Smooth muscle cell (in vitro differentiated cells): ENCODE measurements around the gene CCDC182. TPM values are rescaled to one million over a fixed set of nuclear protein-coding genes. Genes with fewer than 3 reads are reported as not detected.

Source experiments
- DNase-seq: peaks from one replicate; lab custom pipeline; 2025; ENCODE audit not compliant: unreplicated experiment; lab: John Stamatoyannopoulos, UW
- H2AFZ ChIP-seq: fragments of 200-600 bp; sonication (generic); 2 replicates; pipeline ENCODE4 v1.6.0; 2016; ENCODE audit warnings: antibody characterized with exemption, low read depth, mild to moderate bottlenecking
- H3F3A ChIP-seq: fragments of 200-600 bp; sonication (generic); 2 replicates; pipeline ENCODE4 v1.6.0; 2017; ENCODE audit warnings: antibody characterized with exemption, low read depth
- H3K27ac ChIP-seq: fragments of 200-600 bp; sonication (generic); 2 replicates; pipeline ENCODE4 v1.5.1; 2016; ENCODE audit warnings: low read depth, mild to moderate bottlenecking
- H3K27me3 ChIP-seq: fragments of 200-600 bp; sonication (generic); 2 replicates; pipeline ENCODE4 v1.6.1; 2016; ENCODE audit warnings: low read depth, mild to moderate bottlenecking
- H3K36me3 ChIP-seq: fragments of 200-600 bp; sonication (generic); 2 replicates; pipeline ENCODE4 v1.5.1; 2016; ENCODE audit warnings: low read depth
- H3K4me1 ChIP-seq: fragments of 200-600 bp; sonication (generic); 2 replicates; pipeline ENCODE4 v1.5.1; 2016; ENCODE audit warnings: low read depth
- H3K4me2 ChIP-seq: fragments of 200-600 bp; sonication (generic); 2 replicates; pipeline ENCODE4 v1.6.0; 2016; ENCODE audit warnings: mild to moderate bottlenecking
- H3K4me3 ChIP-seq: fragments of 200-600 bp; sonication (generic); 2 replicates; pipeline ENCODE4 v1.5.1; 2016; ENCODE audit warnings: mild to moderate bottlenecking
- H3K79me2 ChIP-seq: fragments of 200-600 bp; sonication (generic); 2 replicates; pipeline ENCODE4 v1.6.0; 2016; ENCODE audit warnings: low read depth, mild to moderate bottlenecking
- H3K9ac ChIP-seq: fragments of 200-600 bp; sonication (generic); 2 replicates; pipeline ENCODE4 v1.6.0; 2016; ENCODE audit warnings: low read depth
- H3K9me3 ChIP-seq: fragments of 200-600 bp; sonication (generic); replicated peaks from 2 replicates; pipeline ENCODE4 v1.5.1; 2016; ENCODE audit warnings: low read depth
- H4K20me1 ChIP-seq: fragments of 200-600 bp; sonication (generic); 2 replicates; pipeline ENCODE4 v1.6.0; 2016; ENCODE audit warnings: low read depth
- CTCF ChIP-seq: fragments of 200-600 bp; sonication (generic); IDR thresholded peaks from 2 replicates; pipeline ENCODE4 v1.5.1; 2017; ENCODE audit warnings: borderline replicate concordance, mild to moderate bottlenecking, antibody characterized with exemption; ENCODE audit not compliant: insufficient read depth, poor library complexity, severe bottlenecking
- WGBS: methylation state at CpG from one replicate; pipeline ENCODE4 v1.1.7; 2016; ENCODE audit warnings: low lambda C conversion rate; 5-methylcytosine and 5-hydroxymethylcytosine counted together
- polyA plus RNA-seq: library from polyadenylated mRNA; unstranded; fragments of >200 nt; fragmentation: Nextera tagmentation; extraction: Ambion mirVana; gene quantifications from 2 replicates; pipeline ENCODE4 v1.2.1, GENCODE V29; 2016
- total RNA-seq: library from RNA; depleted of rRNA; stranded (reverse); fragments of >200 nt; gene quantifications from 2 replicates; pipeline ENCODE4 v1.2.3, GENCODE V29; 2014

The CCDC182 gene
- total and polyA plus RNA-seq, 2 experiments from 2014 or later: not detected

- 44% methylated on average over 9 of the region's 9 CpGs for WGBS
- Histone ChIP-seq H3F3A (no peaks in the 10 kb centered on the region), H3K4me3 (no peak overlapping the region), H4K20me1 (no peaks in the 10 kb centered on the region), H3K4me1 (no peaks in the 10 kb centered on the region), H3K9me3 (no peaks in the 10 kb centered on the region), H3K27ac (no peak overlapping the region), H3K79me2 (no peaks in the 10 kb centered on the region), H3K27me3 (no peaks in the 10 kb centered on the region), H3K36me3 (no peaks in the 10 kb centered on the region), H3K4me2 (no peak overlapping the region), H3K9ac (no peak overlapping the region), H2AFZ (no peak overlapping the region)
- no peak for TF ChIP-seq CTCF
- no peak for DNase-seq
Measured at GRCh38 chr17:57699751-57700219, 45.3 kb downstream of the CCDC182 start.

GRCh38 chr17:57697891-57698711 is 47.0 kb downstream of the CCDC182 start:
- H3K9ac ChIP-seq: no peak overlapping the region
- no peak overlapping the region for H3K27ac ChIP-seq
- H3K36me3 ChIP-seq: no peaks in the 10 kb centered on the region
- no peaks in the 10 kb centered on the region for H3K27me3 ChIP-seq
- H3K4me1 ChIP-seq: no peaks in the 10 kb centered on the region
- no peaks in the 10 kb centered on the region for H4K20me1 ChIP-seq
- H3K79me2 ChIP-seq: no peaks in the 10 kb centered on the region
- DNase-seq: no peak
- no peak overlapping the region for H3K4me3 ChIP-seq
- 58% methylated on average over 12 of the region's 12 CpGs for WGBS
- H3K4me2 ChIP-seq: no peak overlapping the region
- no peak overlapping the region for H2AFZ ChIP-seq
- H3K9me3 ChIP-seq: no peaks in the 10 kb centered on the region
- no peak for TF ChIP-seq CTCF
- H3F3A ChIP-seq: no peaks in the 10 kb centered on the region

- H3K4me2 ChIP-seq: no peak overlapping the region
- H3F3A ChIP-seq: no peaks in the 10 kb centered on the region
- no peak overlapping the region for H3K9ac ChIP-seq
- no peaks in the 10 kb centered on the region for H3K4me1 ChIP-seq
- no peaks in the 10 kb centered on the region for H3K9me3 ChIP-seq
- no peak for TF ChIP-seq CTCF
- no peaks in the 10 kb centered on the region for H3K36me3 ChIP-seq
- no peak for DNase-seq
- no peak overlapping the region for H3K27ac ChIP-seq
- no peaks in the 10 kb centered on the region for H3K27me3 ChIP-seq
- no peak overlapping the region for H2AFZ ChIP-seq
- no peak overlapping the region for H3K4me3 ChIP-seq
- no peaks in the 10 kb centered on the region for H4K20me1 ChIP-seq
- 97% methylated on average over 7 of the region's 7 CpGs for WGBS
- no peaks in the 10 kb centered on the region for H3K79me2 ChIP-seq
Measured at GRCh38 chr17:57697197-57697596, 47.9 kb downstream of the CCDC182 start.

- 99% methylated on average over 3 of the region's 3 CpGs for WGBS
- Histone ChIP-seq H3F3A (no peaks in the 10 kb centered on the region), H3K79me2 (no peaks in the 10 kb centered on the region), H3K36me3 (no peaks in the 10 kb centered on the region), H3K27ac (no peak overlapping the region), H3K4me1 (no peaks in the 10 kb centered on the region), H3K9ac (no peak overlapping the region), H2AFZ (no peak overlapping the region), H4K20me1 (no peaks in the 10 kb centered on the region), H3K27me3 (no peaks in the 10 kb centered on the region), H3K4me2 (no peak overlapping the region), H3K9me3 (no peaks in the 10 kb centered on the region), H3K4me3 (no peak overlapping the region)
- TF ChIP-seq CTCF: no peak
- DNase-seq: no peak
Measured at GRCh38 chr17:57696050-57696449, 49.0 kb downstream of the CCDC182 start.
